ENCODE measurements around the gene EIF2A.

DNA sequence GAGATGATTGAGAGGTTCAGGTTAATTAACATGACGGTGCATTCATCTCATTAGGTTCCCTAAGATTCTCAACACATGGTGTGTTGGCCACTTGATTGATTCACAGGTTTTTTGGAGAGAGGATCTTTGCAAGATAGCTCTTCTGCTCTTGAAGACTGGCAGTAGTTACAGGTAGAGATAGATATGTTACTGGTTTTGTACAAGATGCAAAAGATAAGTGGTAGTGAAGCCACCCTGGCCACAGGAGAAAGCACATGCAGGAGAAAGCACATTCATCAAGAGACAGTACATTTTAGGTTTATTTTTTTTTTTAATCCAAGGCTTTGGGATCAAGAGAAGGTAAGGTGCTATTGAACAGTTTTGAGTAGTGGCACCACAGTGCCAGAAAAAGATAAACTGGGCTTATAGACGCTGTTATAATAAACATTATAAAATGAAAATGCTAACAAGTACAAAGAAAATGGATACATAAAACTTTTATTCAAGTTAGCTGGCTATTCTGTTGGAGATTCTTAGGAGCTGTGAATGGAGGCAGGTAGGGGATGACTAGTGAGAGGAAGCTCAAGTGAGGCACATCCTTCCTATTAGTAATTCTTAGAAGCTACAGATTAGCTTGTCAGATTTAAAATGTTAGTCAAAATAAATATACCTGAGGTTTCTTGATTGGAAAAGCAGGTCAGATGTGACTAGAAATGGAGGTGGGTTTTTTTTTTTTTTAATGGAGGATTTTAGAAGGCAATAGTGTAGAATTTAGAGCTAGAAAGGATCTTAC is 67.3 kb downstream of the EIF2A start:
- TF ChIP-seq, protein P1, sequence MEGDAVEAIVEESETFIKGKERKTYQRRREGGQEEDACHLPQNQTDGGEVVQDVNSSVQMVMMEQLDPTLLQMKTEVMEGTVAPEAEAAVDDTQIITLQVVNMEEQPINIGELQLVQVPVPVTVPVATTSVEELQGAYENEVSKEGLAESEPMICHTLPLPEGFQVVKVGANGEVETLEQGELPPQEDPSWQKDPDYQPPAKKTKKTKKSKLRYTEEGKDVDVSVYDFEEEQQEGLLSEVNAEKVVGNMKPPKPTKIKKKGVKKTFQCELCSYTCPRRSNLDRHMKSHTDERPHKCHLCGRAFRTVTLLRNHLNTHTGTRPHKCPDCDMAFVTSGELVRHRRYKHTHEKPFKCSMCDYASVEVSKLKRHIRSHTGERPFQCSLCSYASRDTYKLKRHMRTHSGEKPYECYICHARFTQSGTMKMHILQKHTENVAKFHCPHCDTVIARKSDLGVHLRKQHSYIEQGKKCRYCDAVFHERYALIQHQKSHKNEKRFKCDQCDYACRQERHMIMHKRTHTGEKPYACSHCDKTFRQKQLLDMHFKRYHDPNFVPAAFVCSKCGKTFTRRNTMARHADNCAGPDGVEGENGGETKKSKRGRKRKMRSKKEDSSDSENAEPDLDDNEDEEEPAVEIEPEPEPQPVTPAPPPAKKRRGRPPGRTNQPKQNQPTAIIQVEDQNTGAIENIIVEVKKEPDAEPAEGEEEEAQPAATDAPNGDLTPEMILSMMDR (IDR thresholded peaks at IDR 0.05): no peak
- no peak for TF ChIP-seq EP300 (IDR thresholded peaks at IDR 0.05)
- TF ChIP-seq POLR2A (IDR thresholded peaks at IDR 0.05): no peak
- no peak for TF ChIP-seq POLR2AphosphoS5 (IDR thresholded peaks at IDR 0.05)
